IPS DF 4.7 (cell line): ENCODE results near the gene MED13.
"Not testable (repeated sequence)": the region's sequence is repeated elsewhere in the genome, so short reads cannot be mapped to it uniquely, and the experiment has no call there.

Experiments
- DNase-seq: peaks from one replicate; pipeline ENCODE4 v3.0.0-alpha.2; 2013; ENCODE audit warnings: low spot score; ENCODE audit errors: extremely low read depth

The MED13 gene

GRCh38 chr17:61926826-61927207, 138.3 kb downstream of the MED13 start:
- DNase-seq, result no peak

GRCh38 chr17:61915162-61915561, 149.9 kb downstream of the MED13 start:
- not testable (repeated sequence) for DNase-seq

- DNase-seq, result no peak
Observed at GRCh38 chr17:61908292-61909037, 156.6 kb downstream of the MED13 start.

GRCh38 chr17:61907361-61907760, 157.7 kb downstream of the MED13 start:
- no peak for DNase-seq

GRCh38 chr17:61904094-61904710, 160.9 kb downstream of the MED13 start:
- no peak for DNase-seq

- DNase-seq, result no peak
Observed at GRCh38 chr17:61903251-61903650, 161.8 kb downstream of the MED13 start.

GRCh38 chr17:61897548-61898180, 167.4 kb downstream of the MED13 start:
- no peak for DNase-seq

- DNase-seq, result no peak
Observed at GRCh38 chr17:61895391-61895790, 169.7 kb downstream of the MED13 start.

- not testable (repeated sequence) for DNase-seq
Observed at GRCh38 chr17:61894310-61894709, 170.8 kb downstream of the MED13 start.
